Measurements from ENCODE around the gene HRCT1.
"Not testable (repeated sequence)": the region's sequence is repeated elsewhere in the genome, so short reads cannot be mapped to it uniquely, and the experiment has no call there.

HRCT1 gene

DNA sequence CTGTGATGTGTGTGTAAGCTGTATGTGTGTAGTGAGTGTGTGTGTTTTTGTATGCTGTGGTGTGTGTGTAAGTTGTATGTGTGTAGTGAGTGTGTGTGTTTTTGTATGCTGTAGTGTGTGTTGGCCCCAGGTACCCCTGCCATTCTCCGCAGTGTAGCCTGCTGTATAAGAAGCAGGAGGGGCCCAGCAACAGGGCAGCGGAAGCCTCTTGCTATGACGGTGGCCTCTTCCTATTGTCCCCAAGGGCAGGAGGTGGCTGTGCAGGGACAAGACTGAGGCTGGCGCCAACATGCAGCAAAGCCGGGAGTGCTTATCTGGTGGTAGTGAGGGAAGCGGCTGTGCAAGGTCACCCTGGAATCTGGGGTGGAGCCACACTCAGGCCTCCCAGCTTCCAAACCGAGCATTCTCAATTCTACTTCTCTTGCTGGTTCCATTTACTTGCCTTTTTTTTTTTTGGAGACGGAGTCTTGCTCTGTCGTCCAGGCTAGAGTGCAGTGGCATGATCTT is 8.4 kb downstream of the HRCT1 start:
- in situ Hi-C loops (cut with HindIII; ENCODE audit: low sequenced_read_pairs): no loop called here

DNA sequence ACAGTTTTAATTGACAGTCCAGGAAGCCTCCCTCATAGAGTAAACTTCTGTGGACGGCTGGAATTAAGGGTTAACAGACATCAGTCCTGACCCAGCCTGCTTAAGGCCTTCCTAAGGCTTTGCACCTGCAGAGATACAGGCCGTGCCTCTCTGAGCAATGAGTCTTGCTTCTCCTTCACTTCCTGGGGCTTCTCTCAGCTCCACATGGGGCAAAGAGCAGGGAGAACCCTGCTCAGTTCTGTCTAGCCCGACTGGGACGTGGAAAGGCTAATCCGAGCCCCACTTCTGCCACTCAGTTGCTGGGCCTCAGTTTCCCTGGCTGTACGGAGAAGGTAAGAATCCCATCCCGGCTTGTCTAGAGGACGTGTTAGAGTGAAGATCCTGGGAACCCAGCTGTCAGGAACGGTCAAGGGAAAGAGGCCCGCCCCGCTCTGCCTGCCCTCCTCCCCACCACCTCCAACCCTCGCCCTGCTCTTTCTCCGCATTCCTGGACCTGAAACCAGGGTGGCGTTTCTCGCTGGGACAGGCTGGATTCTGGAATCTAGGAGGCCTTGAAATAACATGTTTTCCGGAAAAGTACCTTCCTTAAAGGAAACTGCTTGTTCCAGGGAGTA is 9.8 kb downstream of the HRCT1 start:
- in situ Hi-C loops (cut with HindIII; ENCODE audit: low sequenced_read_pairs): no loop called here

DNA sequence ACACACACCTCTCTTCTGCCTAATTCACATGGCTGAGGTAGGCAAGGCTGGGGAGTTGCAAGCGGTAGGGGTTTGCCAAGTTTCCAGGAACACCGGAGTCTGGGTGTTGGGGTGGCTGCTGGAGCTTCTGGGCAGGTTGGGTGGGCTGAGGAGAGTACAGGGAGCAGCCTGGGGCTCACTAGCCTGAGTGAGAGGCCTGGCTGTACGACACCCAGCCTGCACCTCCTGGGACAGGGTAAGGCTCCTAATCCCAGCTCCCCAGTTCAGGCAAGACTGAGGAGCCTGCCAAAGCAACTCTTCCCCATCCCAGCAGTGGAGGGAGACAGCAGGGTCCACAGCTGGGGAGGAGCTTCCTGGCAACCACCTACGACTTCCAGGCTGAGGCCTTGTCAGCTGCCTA is 11.3 kb downstream of the HRCT1 start:
- in situ Hi-C loops (cut with HindIII; ENCODE audit: low sequenced_read_pairs): no loop called here

DNA sequence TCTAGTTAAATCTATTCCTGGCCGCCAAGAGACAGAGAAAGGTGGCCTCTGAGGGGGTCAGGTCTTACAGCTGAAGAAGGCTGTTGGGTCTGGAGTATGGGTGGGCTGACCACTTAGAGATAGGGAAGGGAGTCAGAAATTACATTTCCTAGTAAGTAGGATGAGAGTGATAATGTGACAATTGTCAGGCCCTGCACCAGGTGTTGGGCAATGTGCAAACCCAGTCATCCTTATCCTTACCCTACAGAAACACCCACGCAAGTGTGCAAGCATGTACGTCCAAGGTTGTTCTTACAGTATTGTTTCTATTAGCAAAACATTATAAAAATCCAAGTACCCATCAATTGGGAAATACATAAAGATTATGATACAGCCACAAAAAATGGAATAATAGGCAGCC is 12.8 kb downstream of the HRCT1 start:
- in situ Hi-C loops (cut with HindIII; ENCODE audit: low sequenced_read_pairs): no loop called here

DNA sequence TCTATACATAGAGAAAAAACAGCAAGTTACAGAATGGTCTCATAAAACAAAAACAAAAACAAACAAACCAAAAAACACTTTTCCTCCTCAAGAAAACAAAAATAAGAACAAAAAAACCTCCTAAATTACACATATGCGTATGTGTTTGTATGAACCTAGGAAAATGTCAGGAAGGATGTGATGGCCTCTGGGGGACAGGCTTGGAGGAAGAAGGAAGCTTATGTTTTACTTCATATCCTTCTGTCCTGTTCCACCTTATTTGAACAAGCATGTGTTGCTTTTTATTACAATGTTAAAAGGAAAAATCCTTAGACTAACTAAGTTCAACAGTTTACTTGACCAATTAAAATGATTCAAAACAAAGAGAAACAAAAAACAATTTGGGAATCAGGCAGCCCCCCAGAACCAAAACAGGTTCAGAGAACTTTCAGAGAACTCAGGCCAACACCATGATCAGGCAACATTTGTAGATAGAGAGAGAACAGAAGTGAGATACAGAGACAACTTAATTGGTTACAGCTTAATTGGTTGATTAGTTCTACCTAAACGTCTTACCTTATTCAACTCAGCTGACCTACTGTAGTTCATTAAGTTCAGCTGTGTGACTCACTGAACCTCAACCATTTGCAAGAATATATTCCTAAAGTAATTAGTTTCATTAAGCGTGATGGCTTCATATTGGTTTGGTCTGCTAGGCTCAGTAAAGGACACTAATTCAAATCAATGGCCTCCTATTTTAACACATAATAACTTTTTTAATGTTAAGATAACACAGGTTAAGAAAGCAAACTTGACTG is 13.4 kb downstream of the HRCT1 start:
- in situ Hi-C loops (cut with HindIII; ENCODE audit: low sequenced_read_pairs): no loop called here

DNA sequence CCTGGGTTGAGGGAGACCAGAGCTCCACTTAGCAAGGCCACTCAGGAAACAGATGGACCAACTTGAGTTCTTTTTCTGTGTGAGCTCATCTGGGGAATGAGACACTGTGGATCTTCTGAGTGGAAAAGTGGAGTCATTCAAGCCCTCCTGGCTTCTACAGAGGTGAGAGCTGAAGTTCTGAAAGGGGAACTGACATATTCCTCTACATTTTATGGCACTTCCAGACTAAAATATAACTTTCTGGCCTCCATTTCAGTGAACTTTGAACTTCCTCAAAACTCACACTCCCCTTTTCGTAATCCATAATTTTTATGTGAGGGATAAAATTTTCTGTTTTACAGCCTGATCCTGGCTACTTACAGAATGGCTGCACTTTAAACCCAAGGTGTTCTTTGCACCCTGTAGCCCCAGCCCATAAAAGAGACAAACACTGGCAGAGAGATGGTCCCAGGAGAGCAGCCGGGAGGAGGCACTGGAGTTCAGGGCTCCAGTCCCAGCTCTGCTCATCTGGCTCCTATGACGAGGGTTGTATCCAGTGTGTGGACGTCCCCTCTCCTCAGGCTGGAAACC is 14.1 kb downstream of the HRCT1 start:
- in situ Hi-C loops (cut with HindIII; ENCODE audit: low sequenced_read_pairs): no loop called here

DNA sequence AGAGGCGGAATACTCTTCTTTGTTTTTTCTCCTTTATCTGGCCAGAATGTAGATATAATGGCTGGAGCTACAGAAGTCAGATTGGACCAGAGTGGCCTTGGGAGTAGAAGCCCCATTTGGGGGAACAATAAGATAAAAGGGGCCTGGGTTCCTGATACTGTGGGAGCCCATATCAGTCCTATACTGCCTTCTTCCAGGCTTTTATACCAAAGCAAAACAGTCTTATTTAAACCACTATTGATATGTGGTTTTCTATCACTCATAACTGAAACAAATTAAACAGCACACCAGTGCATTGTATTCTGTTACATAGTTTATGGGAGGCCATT is 17.6 kb downstream of the HRCT1 start:
- in situ Hi-C loops (cut with HindIII; ENCODE audit: low sequenced_read_pairs): no loop called here

DNA sequence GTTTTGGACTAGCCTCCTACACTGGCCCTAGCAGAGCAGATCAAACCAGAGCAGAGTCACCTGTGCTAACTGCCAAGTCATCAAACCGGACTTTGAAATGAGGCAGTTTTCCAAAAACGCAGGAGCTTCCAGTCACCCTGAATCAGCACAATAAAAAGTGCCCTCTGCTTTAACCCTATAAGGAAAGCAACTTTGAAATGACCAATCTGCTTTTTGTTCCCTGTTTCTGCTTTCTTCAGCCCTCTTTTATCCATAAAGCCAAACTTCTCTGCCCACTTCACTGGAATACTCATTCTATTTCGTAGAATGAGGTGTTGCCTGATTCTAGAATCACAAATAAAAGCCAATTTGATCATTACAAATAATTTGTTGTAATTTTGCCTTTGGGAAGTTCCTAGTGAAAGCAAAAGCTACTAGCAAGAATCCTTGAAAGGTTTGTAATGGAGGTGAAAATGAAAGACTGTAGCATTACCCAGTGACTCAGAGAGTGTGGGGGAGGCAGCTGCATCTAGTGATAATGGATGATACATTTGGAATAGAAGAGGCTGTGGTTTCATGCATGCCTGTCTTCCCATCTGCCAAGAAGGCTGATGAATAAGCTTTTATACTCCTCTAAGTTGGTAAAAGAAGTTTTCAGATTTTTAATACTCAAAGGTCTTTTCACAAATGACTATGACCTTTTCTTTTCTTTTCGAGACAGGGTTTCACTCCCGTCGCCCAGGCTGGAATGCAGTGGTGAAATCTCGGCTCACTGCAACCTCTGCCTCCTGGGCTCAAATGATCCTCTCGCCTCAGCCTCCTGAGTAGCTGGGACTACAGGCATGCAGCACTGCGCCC is 18.1 kb downstream of the HRCT1 start:
- in situ Hi-C loops (cut with HindIII; ENCODE audit: low sequenced_read_pairs): no loop called here

DNA sequence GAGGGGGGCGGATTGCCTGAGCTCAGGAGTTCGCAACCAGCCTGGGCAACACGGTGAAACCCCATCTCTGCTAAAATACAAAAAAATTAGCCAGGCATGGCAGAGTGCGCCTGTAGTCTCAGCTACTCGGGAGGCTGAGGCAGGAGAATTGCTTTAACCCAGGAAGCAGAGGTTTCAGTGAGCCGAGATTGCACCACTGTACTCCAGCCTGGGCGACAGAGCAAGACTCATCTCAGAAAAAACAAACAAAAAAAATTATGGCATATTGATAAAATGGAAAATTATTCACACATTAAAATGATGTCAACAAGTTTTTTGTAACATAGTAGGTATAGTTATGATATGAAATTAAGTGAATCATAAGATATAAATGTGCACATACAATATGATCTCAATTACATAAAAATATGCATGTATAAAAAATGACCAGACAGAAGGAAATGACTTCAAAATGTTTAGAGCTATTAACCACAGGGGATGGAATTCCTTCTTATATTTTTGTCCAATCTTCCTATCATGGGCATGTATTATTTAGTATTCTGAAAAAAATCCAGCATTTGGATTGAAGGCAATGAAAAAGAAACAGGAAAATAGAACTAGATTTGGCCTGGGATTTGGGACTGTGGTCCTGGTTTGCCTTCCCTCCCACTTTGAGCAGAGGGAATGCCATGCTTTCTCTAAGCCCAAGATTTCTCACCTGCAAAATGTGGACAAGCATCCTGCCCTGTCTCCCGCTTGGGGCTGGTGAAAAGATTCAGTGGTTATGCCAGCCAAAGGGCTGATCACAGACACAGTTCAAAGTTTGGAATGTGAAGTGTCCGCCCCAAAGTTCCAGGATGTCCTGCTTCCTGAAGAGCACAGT is 22.8 kb downstream of the HRCT1 start:
- in situ Hi-C loops (cut with HindIII; ENCODE audit: low sequenced_read_pairs): no loop called here

DNA sequence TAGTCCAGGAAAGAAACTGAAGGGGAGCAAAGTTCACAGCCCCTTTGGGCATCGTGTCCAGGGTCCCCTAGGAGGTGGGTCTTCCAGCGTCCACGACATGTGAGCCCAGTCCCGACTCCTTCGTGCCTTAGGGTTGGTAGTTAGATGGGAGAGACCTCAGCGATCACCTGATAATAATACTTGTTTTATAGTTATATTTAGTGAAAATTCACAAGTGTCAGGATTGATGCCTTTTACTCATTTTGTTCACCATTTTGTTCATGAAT is 23.4 kb downstream of the HRCT1 start:
- in situ Hi-C loops (cut with HindIII; ENCODE audit: low sequenced_read_pairs): no loop called here

DNA sequence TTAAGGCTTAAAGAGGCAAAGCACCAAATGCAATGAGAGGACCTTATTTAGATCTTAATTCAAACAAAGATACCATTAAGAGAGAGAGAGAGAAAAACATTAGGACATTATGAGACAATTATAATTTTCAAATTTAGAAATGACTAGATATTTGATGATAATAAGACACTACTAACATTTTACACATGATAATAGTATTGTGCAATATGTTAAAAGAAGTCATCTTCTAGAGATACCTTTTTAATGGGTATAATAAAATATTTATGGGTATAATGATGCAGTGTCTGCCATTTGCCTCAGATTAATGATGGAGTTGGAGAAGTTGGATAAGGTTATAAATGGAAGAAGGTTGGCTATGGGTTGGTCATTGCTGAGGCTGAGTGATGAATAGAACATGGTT is 24.5 kb downstream of the HRCT1 start:
- in situ Hi-C loops (cut with HindIII; ENCODE audit: low sequenced_read_pairs): no loop called here

DNA sequence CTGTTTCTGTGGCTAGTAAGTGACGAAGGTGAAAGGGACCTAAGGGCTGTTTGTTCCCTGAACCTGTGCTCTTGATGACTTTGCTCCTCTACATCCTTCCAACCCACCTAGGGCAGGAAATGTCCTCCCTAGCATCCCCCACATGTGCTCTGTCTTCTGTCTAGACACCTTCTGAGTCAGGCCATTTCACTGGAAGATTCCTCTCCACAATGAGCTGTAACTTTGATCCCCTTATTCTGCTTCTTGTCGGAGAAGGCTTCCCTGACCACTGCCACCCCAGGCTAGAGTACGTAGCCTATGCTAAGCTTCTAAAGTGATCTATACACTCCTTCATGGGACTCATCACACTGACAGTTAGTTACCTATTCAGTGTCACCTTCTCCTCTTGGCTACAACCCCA is 25.0 kb downstream of the HRCT1 start:
- in situ Hi-C loops (cut with HindIII; ENCODE audit: low sequenced_read_pairs): no loop called here

DNA sequence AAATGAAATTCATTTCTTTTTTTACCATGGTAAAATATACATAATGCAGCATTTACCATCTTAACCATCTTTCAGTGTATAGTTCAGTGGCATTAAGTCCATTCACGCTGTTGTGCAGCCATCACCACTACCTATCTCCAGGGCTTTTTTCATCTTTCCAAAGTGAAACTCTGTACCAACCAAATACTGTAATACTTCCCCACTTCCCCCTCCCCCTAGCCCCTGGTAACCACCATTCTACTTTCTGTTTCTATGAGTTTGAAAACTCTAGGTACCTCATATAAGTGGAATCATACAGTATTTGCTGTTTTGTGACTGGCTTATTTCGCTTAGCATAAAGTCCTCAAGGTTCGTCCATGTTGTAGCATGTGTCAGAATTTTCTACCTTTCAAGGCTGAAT is 26.7 kb downstream of the HRCT1 start:
- in situ Hi-C loops (cut with HindIII; ENCODE audit: low sequenced_read_pairs): no loop called here

DNA sequence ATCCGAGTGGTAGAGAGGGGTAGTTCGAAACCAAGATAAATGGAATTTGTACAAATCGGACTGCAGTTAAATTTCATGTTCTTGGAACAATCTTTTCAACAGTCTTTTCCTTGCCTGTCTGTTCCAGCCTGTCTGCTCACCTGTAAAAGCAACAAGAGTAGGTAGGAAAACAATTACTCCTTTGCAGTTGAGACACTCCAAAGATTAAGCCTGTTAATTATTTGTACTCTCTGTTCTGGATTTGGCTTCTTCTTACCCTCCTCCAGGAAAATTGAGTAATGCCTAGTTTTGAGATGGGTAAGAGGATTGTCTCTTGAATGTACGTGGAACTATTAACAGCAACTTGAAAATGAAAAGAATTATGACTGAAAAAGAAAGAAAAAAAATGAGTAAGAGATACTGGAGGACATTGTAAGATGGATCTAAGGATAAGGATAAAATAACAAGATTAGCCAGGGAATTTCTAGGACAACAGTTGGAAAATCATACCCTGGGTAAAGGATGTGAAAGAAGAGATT is 27.6 kb downstream of the HRCT1 start:
- in situ Hi-C loops (cut with HindIII; ENCODE audit: low sequenced_read_pairs): no loop called here

DNA sequence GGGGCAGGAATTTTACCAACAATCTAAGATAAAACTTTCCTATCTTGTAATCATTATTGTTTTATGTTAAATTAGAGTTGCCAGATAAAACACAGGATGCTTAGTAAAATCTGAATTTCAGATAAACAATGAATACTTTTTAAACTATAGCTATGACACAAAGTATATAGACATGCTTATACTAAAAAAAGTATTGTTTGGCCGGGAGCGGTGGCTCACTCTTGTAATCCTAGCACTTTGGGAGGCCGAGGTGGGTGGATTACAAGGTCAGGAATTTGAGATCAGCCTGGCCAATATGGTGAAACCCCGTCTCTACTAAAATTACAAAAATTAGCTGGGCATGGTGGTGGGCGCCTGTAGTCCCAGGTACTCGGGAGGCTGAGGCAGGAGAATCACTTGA is 28.1 kb downstream of the HRCT1 start:
- in situ Hi-C loops (cut with HindIII; ENCODE audit: low sequenced_read_pairs): not testable (repeated sequence)

DNA sequence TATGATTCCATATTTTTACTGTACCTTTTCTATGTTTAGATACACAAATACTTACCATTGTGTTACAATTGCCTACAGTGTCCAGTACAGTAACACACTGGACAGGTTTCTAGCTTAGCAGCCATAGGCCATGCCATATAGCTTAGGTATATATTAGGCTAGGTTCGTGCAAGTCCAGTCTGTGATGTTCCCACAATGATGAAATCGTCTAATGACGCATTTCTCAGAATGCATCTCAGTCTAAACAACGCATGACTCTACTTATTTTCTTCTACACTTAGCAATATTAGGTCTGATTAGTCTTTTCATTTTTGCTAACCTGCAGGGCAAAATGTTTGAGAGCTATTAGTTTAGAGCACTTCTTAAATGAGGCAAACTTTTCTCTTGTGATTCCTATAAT is 29.3 kb downstream of the HRCT1 start:
- in situ Hi-C loops (cut with HindIII; ENCODE audit: low sequenced_read_pairs): no loop called here

DNA sequence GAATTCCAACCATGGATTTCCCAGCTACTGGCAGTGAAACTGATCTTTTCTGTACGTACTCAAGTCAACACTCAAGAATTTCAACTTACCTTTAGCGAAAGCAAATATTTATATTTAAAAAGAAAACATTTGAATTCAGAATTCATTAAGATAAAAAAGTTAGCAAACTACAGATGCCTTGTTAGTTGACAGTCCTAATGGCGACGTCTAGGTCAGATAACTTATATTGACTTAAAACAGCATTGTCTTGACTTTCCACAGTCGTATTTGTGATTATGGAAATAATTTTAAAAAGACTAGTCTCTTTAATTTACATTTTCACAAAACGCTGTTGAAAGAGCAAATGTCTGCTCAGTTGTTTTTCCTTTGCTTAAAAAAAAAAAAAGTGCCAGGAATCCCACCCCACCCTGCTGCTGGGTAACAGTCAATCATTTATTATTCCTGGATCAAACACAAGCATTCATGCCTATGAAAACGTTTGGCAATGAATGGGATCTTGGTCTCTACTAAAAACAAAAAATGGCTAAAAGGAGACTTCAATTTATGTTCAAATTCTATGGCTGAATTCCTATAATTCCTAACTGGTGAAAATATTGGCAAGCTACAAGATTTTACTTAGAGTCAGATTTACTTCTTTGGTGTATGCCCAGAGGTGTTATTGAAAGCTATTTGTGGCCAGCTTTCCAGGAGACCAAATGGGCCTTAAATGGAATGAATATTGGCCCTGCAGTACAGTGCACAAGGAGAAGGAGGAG is 29.9 kb downstream of the HRCT1 start:
- in situ Hi-C loops (cut with HindIII; ENCODE audit: low sequenced_read_pairs): no loop called here

DNA sequence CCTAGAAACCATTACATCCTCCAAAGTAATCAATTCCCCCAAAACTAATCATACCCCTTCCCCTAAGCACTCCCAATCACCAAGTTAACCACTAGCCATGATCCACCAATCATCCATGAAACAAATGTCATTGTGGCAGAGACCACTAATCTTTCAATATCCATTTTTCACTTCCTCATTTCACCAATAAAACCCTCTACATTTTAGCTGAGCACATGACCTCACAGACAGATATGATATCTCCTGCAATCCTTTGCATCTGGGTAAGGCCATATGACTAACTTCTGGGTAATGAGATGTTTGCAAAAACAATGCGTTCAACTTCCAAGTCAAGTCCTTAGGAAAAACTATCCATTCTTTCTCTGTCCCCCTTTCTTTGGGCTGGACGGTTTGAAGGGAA is 31.2 kb downstream of the HRCT1 start:
- in situ Hi-C loops (cut with HindIII; ENCODE audit: low sequenced_read_pairs): no loop called here

DNA sequence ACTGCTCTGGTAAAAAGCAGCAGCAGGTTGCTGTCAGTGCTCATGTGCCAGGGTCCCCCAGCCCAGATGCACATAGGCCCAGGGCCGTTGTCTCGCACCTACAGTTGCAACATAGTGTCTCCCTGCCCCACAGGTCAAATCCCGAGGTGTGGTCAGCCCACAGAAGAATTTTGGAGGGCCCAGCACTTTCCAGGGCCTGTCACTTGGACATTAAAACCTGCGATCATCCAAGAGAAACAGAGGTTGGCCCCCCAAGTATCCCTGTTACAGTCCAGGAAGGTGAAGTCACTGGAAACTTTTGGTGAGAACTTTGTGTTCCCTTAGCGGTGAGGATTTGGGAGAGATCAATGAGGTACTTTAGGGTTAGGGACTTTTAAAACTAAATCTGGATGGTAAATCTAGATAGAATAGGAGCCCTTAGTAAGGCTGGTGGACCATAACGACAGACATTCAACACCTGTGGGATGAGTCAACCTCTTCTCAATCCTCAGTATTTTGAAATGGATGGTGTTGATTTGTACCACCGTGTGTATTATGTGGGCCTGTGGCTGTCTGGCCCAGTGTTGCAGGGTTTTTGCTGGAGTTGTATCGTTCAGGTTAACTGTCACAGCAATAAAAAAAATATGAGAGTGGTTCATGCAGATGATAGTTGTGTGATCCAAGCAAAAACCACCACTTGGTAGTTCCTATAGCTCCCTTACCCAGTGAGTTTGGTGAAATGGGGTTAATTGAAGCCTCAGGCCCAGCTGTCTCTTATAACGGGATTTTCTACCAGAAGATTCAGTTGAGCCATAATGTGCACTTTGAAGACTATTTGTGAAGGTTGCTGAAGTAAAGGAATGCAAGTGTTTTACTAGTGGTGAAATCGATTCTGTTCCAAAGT is 32.7 kb downstream of the HRCT1 start:
- in situ Hi-C loops (cut with HindIII; ENCODE audit: low sequenced_read_pairs): no loop called here
